Breast epithelium (tissue), 3 donors: ENCODE results near the gene PGS1.

Experiments
- POLR2A ChIP-seq: fragments of 450-650 bp; IDR thresholded peaks from one replicate; pipeline ENCODE4 v1.6.1; 2016; ENCODE audit warnings: antibody characterized with exemption, mild to moderate bottlenecking, moderate library complexity
- TF ChIP-seq, protein P1 (sequence below), 3 donors: fragments of 450-650 bp; IDR thresholded peaks; one replicate each; pipeline ENCODE4 v1.5.1; 2016 to 2017; ENCODE audit warnings: antibody characterized with exemption in 3 of 3, mild to moderate bottlenecking in 3 of 3, moderate library complexity in 3 of 3

GRCh38 chr17:78462148-78462547 is 83.7 kb downstream of the PGS1 start:
- TF ChIP-seq, protein P1, sequence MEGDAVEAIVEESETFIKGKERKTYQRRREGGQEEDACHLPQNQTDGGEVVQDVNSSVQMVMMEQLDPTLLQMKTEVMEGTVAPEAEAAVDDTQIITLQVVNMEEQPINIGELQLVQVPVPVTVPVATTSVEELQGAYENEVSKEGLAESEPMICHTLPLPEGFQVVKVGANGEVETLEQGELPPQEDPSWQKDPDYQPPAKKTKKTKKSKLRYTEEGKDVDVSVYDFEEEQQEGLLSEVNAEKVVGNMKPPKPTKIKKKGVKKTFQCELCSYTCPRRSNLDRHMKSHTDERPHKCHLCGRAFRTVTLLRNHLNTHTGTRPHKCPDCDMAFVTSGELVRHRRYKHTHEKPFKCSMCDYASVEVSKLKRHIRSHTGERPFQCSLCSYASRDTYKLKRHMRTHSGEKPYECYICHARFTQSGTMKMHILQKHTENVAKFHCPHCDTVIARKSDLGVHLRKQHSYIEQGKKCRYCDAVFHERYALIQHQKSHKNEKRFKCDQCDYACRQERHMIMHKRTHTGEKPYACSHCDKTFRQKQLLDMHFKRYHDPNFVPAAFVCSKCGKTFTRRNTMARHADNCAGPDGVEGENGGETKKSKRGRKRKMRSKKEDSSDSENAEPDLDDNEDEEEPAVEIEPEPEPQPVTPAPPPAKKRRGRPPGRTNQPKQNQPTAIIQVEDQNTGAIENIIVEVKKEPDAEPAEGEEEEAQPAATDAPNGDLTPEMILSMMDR (IDR thresholded peaks at IDR 0.05), result no peak
- no peak for TF ChIP-seq POLR2A
